ENCODE data around the gene FBXL7. TPM values are rescaled to one million over a fixed set of nuclear protein-coding genes. Genes with fewer than 3 reads are reported as not detected.

Gene FBXL7
- total and polyA plus RNA-seq, 2 of the 8 experiments (the other 6 are each of a cell fraction or from before 2014, with no cell fraction given): 17.7 to 17.8 TPM

DNA sequence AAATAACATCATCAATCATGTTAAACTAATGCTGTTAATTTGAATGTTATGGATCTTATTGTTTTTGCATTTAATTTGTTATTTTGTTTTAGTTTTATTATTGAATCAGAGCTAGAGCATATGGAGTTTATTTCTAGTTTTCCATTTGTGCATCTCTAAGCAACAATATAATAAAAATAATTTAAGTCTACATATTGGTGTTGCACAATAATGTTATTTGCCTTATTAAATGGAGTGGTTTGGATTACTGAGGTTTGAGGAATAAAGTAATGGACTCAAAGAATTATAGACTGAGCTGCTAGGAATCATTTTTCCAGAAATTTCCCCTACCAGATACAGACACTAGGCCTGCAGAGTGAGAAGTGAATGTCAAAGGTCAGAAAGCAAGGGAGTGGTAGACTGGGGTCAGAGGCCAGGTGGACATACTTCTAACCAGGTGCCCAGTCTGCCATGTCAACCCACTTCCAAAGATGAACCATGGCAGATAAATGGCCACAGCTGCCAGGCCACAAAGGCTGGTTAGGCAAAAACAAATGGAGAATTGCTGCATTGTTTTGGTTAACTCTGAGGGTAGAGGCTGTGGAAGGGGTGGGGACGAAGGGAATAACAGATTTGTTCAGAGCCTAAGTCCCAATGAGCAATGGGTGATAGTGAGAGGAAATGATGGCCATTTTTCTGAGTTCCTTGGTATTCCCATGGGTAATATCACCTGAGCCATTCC, 113.1 kb downstream of the FBXL7 start:
- no peaks in the 10 kb centered on the region for H4K20me1 ChIP-seq (replicated peaks in 1 of 2; ENCODE audit: control insufficient read depth in 1 of 2, insufficient read depth in 2 of 2, low read length in 2 of 2)
- no peak overlapping the region for H3K23ac ChIP-seq (ENCODE audit: insufficient read length)
- DNase-seq (ENCODE audit: low read depth in 1 of 2, low spot score in 2 of 2): no peak
- H2BK120ac ChIP-seq (replicated peaks; ENCODE audit: low read depth, low read length): no peak overlapping the region
- H2BK12ac ChIP-seq (ENCODE audit: low read depth, low read length): no peak overlapping the region
- H3K56ac ChIP-seq (replicated peaks; ENCODE audit: insufficient read length, low read depth, low read length): no peak overlapping the region
- H3K27me3 ChIP-seq (replicated peaks in 1 of 4; ENCODE audit: control insufficient read depth in 3 of 4, extremely low read depth in 1 of 4, insufficient read depth in 3 of 4, low read length in 3 of 4): no peaks in the 10 kb centered on the region
- no peak for FAIRE-seq
- H3K4me1 ChIP-seq (replicated peaks in 1 of 4; ENCODE audit: control insufficient read depth in 3 of 4, insufficient read depth in 4 of 4, low read length in 3 of 4): no peaks in the 10 kb centered on the region; a peak in 1 of 7 replicates
- no peak overlapping the region for H2AFZ ChIP-seq (ENCODE audit: low read length)
- no peak for TF ChIP-seq CHD1 (IDR thresholded peaks at IDR 0.05; ENCODE audit: low read depth, low read length)
- H3K27ac ChIP-seq (ENCODE audit: low read depth, low read length): no peak overlapping the region
- no peak overlapping the region for H2BK5ac ChIP-seq (ENCODE audit: low read depth, low read length)
- H4K8ac ChIP-seq (ENCODE audit: extremely low read depth, insufficient read depth, low read length): no peak overlapping the region
- 67% methylated on average over 1 of the region's 1 CpG; no CpG with 5 or more reads in 1 of the 2 experiments for WGBS, 2 experiments (ENCODE audit: extremely low coverage in 1 of 2, insufficient coverage in 1 of 2, insufficient read length in 1 of 2, insufficient replicate concordance in 2 of 2, low coverage in 1 of 2, low lambda C conversion rate in 2 of 2, missing lambda C conversion rate in 1 of 2)
- H3K9me3 ChIP-seq (ENCODE audit: insufficient read depth in 2 of 2, low read depth in 1 of 2, low read length in 1 of 2): no peaks in the 10 kb centered on the region
- no peak overlapping the region for H3K14ac ChIP-seq (ENCODE audit: insufficient read length)
- H4K91ac ChIP-seq (replicated peaks; ENCODE audit: insufficient read length, low read length): no peak overlapping the region
- H3K23me2 ChIP-seq (ENCODE audit: low read depth, low read length): no peaks in the 10 kb centered on the region
- H4K5ac ChIP-seq (ENCODE audit: insufficient read length, low read depth, low read length): no peak overlapping the region
- no peak overlapping the region for H2AK5ac ChIP-seq (ENCODE audit: low read depth, low read length)
- no peak overlapping the region for H3K4me2 ChIP-seq (ENCODE audit: insufficient read depth in 1 of 2, low read depth in 2 of 2, low read length in 2 of 2)
- CTCF ChIA-PET (ENCODE audit: partially characterized antibody): interaction anchor here (1.0 to 2.8 kb wide), 4 partner anchors 11 to 25 kb away, joined by 3 to 11 read pairs (median 4); no protein-coding TSS in a partner anchor
- no peak overlapping the region for H3K9ac ChIP-seq (replicated peaks in 1 of 4; ENCODE audit: extremely low read depth in 1 of 4, low read depth in 3 of 4, low read length in 3 of 4)
- no peaks in the 10 kb centered on the region; the same call in 1 of the 2 replicates for H3K79me1 ChIP-seq (ENCODE audit: low read depth, low read length)
- H3K36me3 ChIP-seq (ENCODE audit: control insufficient read depth in 2 of 4, insufficient read depth in 4 of 4, low read length in 3 of 4): no peaks in the 10 kb centered on the region
- H2BK15ac ChIP-seq (ENCODE audit: low read length): no peak overlapping the region
- no peak overlapping the region for H2BK20ac ChIP-seq (ENCODE audit: low read length)
- H3K4me3 ChIP-seq (ENCODE audit: extremely low read depth in 1 of 4, insufficient read depth in 2 of 4, low read depth in 3 of 4, low read length in 4 of 4): no peak overlapping the region
- POLR2A ChIA-PET (ENCODE audit: partially characterized antibody): interaction anchor here (1.3 kb wide), 1 partner anchor 10 kb away, joined by 4 read pairs; no protein-coding TSS in a partner anchor
- peaks cover 0 to 11% of the 10 kb centered on the region in 2 experiments; a peak in 3 of 4 replicates for H3K79me2 ChIP-seq (ENCODE audit: control insufficient read depth in 1 of 2, insufficient read depth in 2 of 2, low read length in 2 of 2)
- no peak overlapping the region for H3K18ac ChIP-seq (ENCODE audit: extremely low read depth, low read length)
- H3K4ac ChIP-seq (replicated peaks; ENCODE audit: insufficient read length, low read depth, low read length): no peak overlapping the region

All from H1 (cell line).